ENCODE data around the gene SSBP3.

DNA sequence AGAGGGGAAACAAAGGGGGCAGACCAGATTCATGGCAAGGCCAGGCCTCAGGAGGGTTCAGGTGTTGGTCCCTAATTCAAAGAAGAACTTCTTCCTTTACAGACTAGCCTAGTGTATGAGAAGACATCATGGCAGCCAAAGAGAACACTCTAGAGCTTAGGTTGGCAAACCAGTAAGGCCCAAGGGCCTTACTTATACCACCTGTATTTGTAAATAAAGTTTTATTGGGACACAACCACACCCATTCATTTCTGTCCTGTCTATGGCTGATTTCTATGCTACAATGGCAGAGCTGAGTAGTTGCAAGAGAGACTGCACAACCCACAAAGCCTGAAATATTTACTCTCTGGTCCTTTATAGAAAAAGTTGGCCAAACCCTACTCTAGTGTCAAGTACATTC lies 42.3 kb downstream of the SSBP3 start:
- TF ChIP-seq, protein P1, sequence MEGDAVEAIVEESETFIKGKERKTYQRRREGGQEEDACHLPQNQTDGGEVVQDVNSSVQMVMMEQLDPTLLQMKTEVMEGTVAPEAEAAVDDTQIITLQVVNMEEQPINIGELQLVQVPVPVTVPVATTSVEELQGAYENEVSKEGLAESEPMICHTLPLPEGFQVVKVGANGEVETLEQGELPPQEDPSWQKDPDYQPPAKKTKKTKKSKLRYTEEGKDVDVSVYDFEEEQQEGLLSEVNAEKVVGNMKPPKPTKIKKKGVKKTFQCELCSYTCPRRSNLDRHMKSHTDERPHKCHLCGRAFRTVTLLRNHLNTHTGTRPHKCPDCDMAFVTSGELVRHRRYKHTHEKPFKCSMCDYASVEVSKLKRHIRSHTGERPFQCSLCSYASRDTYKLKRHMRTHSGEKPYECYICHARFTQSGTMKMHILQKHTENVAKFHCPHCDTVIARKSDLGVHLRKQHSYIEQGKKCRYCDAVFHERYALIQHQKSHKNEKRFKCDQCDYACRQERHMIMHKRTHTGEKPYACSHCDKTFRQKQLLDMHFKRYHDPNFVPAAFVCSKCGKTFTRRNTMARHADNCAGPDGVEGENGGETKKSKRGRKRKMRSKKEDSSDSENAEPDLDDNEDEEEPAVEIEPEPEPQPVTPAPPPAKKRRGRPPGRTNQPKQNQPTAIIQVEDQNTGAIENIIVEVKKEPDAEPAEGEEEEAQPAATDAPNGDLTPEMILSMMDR (conservative IDR thresholded peaks at IDR 0.05), result no peak
- TF ChIP-seq EZH2 (IDR thresholded peaks at IDR 0.05; ENCODE audit: low read depth), result no peak
